ENCODE results near the gene VSTM4. TPM values are rescaled to one million over a fixed set of nuclear protein-coding genes. Genes with fewer than 3 reads are reported as not detected.

The VSTM4 gene
- total and polyA plus RNA-seq, 2 of the 4 experiments (the other 2 are of a cell fraction): 2.4 to 2.9 TPM

DNA sequence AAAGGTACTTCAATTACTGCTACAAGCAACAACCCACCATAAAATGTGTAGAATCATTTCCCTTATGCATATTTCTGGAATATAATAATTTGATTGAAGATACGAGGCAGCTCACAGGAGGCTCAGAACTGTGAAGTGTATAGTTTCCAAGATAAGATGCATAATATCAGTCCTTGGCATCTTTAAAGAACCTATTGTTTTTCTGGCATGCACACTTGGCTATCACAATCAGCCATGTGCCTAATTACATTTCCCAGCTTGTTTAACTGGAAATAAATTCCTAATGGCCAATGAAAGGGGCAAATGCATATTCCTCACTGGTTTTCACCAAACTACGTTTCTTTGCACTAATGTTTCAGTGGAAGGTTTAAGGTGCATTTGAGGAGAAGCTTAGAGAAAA is 92.3 kb downstream of the VSTM4 start:
- no TSS peak for BruUV-seq (replicated peaks)
- intact Hi-C loops (cut with micrococcal nuclease): no loop called here

More for the DNA sequence above, 92.3 kb downstream of the VSTM4 start:
- Histone ChIP-seq H3K9ac (ENCODE audit: low read depth, low read length) (no peak overlapping the region), H3K27me3 (ENCODE audit: control insufficient read depth, insufficient read depth, low read length) (no peaks in the 10 kb centered on the region), H2BK5ac (ENCODE audit: low read depth, low read length, poor library complexity, severe bottlenecking) (no peak overlapping the region), H3K79me1 (ENCODE audit: low read depth in 1 of 2, low read length in 2 of 2) (no peaks in the 10 kb centered on the region), H3K14ac (replicated peaks; ENCODE audit: low read depth, low read length) (no peak overlapping the region), H3K36me3 (ENCODE audit: control insufficient read depth, insufficient read depth, low read length) (peaks cover 4% of the 10 kb centered on the region; the same call in 1 of the 2 replicates), H4K91ac (ENCODE audit: insufficient read depth, low read depth, low read length) (no peak overlapping the region), H2AK5ac (ENCODE audit: low read depth, low read length) (no peak overlapping the region), H4K5ac (ENCODE audit: low read depth, low read length) (no peak overlapping the region), H4K20me1 (ENCODE audit: insufficient read depth, low read length) (no peaks in the 10 kb centered on the region), H3K56ac (ENCODE audit: extremely low read depth, insufficient read depth, low read length) (no peak overlapping the region), H2BK20ac (ENCODE audit: low read depth, low read length) (no peak overlapping the region), H3K4me2 (ENCODE audit: low read depth, low read length) (no peak overlapping the region), H3K18ac (ENCODE audit: low read depth, low read length) (no peak overlapping the region; the same call in 1 of the 2 replicates), H2BK120ac (ENCODE audit: low read depth, low read length) (no peak overlapping the region), H3K23ac (ENCODE audit: low read depth, low read length) (no peak overlapping the region), H2AK9ac (replicated peaks; ENCODE audit: low read depth, low read length, poor library complexity) (no peak overlapping the region), H3K9me3 (ENCODE audit: control insufficient read depth, insufficient read depth, low read length) (no peaks in the 10 kb centered on the region), H3K4me3 (ENCODE audit: insufficient read depth, low read depth, low read length) (no peak overlapping the region), H3K27ac (ENCODE audit: insufficient read depth, low read length) (no peak overlapping the region), H3K4ac (ENCODE audit: low read depth, low read length) (no peak overlapping the region), H2AFZ (replicated peaks; ENCODE audit: low read length, poor library complexity) (no peak overlapping the region), H2BK15ac (ENCODE audit: low read depth, low read length) (no peak overlapping the region), H3K4me1 (ENCODE audit: control insufficient read depth, insufficient read depth, low read length) (peaks cover 7% of the 10 kb centered on the region; the same call in 1 of the 2 replicates), H4K8ac (ENCODE audit: low read depth in 2 of 2, low read length in 2 of 2) (no peak overlapping the region), H3K9me1 (ENCODE audit: insufficient read depth, low read length) (peaks cover 10% of the 10 kb centered on the region; the same call in 1 of the 2 replicates)
- no CpG with 5 or more reads among the region's 2 CpGs for WGBS, 2 experiments (ENCODE audit: extremely low coverage in 2 of 2, insufficient read length in 1 of 2)
- ChIA-PET CTCF (no interaction called here), POLR2A (ENCODE audit: unreplicated experiment) (no interaction called here)
- DNase-seq (no peak), ATAC-seq (ENCODE audit: low read depth) (no peak)
- dilution Hi-C loops (cut with HindIII; ENCODE audit: low sequenced_read_pairs, unreplicated experiment): no loop called here
- no peak for TF ChIP-seq RAD21 (IDR thresholded peaks at IDR 0.05; ENCODE audit: low read length)
- TF ChIP-seq, protein P1, sequence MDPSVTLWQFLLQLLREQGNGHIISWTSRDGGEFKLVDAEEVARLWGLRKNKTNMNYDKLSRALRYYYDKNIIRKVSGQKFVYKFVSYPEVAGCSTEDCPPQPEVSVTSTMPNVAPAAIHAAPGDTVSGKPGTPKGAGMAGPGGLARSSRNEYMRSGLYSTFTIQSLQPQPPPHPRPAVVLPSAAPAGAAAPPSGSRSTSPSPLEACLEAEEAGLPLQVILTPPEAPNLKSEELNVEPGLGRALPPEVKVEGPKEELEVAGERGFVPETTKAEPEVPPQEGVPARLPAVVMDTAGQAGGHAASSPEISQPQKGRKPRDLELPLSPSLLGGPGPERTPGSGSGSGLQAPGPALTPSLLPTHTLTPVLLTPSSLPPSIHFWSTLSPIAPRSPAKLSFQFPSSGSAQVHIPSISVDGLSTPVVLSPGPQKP (IDR thresholded peaks at IDR 0.05; ENCODE audit: borderline replicate concordance, low read depth, low read length): no peak
- no peak for TF ChIP-seq NFE2L2 (IDR thresholded peaks at IDR 0.05; ENCODE audit: low read depth, low read length)
- no peak for TF ChIP-seq CEBPB (IDR thresholded peaks at IDR 0.05; ENCODE audit: low read depth, low read length)
- TF ChIP-seq CHD1 (IDR thresholded peaks at IDR 0.05; ENCODE audit: low read depth, low read length): no peak
- no peak for TF ChIP-seq SMC3 (IDR thresholded peaks at IDR 0.05; ENCODE audit: low read depth, low read length)
- TF ChIP-seq MXI1 (IDR thresholded peaks at IDR 0.05; ENCODE audit: borderline replicate concordance, low read depth, low read length): no peak
- no peak for TF ChIP-seq POLR2A (IDR thresholded peaks at IDR 0.05; ENCODE audit: low read depth, low read length)
- TF ChIP-seq MAZ (IDR thresholded peaks at IDR 0.05; ENCODE audit: borderline replicate concordance, low read depth, low read length): no peak
- in situ Hi-C loops (cut with MboI; ENCODE audit: low sequenced_read_pairs): no loop called here
